HG03354 (cell line): ENCODE data around the gene DOCK1.

Source experiments
- ATAC-seq: cut with Tn5 transposase; IDR thresholded peaks from one replicate; pipeline ENCODE4 v1.9.1; 2021; ENCODE audit warnings: mild to moderate bottlenecking; ENCODE audit not compliant: unreplicated experiment, poor library complexity, severe bottlenecking

The DOCK1 gene

GRCh38 chr10:127392351-127393235 is 487.4 kb downstream of the DOCK1 start:
- no peak for ATAC-seq

- no peak for ATAC-seq
Observed at GRCh38 chr10:127398140-127398970, 493.1 kb downstream of the DOCK1 start.

GRCh38 chr10:127398971-127399365 is 493.7 kb downstream of the DOCK1 start:
- no peak for ATAC-seq

GRCh38 chr10:127399668-127400067 is 494.4 kb downstream of the DOCK1 start:
- no peak for ATAC-seq

- no peak for ATAC-seq
Observed at GRCh38 chr10:127400216-127400615, 495.0 kb downstream of the DOCK1 start.

- no peak for ATAC-seq
Observed at GRCh38 chr10:127402596-127403409, 497.6 kb downstream of the DOCK1 start.

GRCh38 chr10:127405221-127405620 is 500.0 kb downstream of the DOCK1 start:
- ATAC-seq, result no peak

- no peak for ATAC-seq
Observed at GRCh38 chr10:127406018-127406550, 500.9 kb downstream of the DOCK1 start.

GRCh38 chr10:127407551-127407950 is 502.3 kb downstream of the DOCK1 start:
- ATAC-seq, result no peak

- no peak for ATAC-seq
Observed at GRCh38 chr10:127408112-127408710, 503.0 kb downstream of the DOCK1 start.

- no peak for ATAC-seq
Observed at GRCh38 chr10:127408733-127409132, 503.5 kb downstream of the DOCK1 start.

- no peak for ATAC-seq
Observed at GRCh38 chr10:127410030-127410429, 504.8 kb downstream of the DOCK1 start.

- no peak for ATAC-seq
Observed at GRCh38 chr10:127411062-127411461, 505.8 kb downstream of the DOCK1 start.

- no peak for ATAC-seq
Observed at GRCh38 chr10:127413326-127413725, 508.1 kb downstream of the DOCK1 start.

GRCh38 chr10:127414024-127414423 is 508.8 kb downstream of the DOCK1 start:
- no peak for ATAC-seq

GRCh38 chr10:127415116-127415515 is 509.9 kb downstream of the DOCK1 start:
- ATAC-seq, result no peak

GRCh38 chr10:127415901-127416581 is 510.8 kb downstream of the DOCK1 start:
- ATAC-seq, result no peak

- no peak for ATAC-seq
Observed at GRCh38 chr10:127417031-127417430, 511.8 kb downstream of the DOCK1 start.
